Measurements from ENCODE around the gene NDUFA5. TPM values are rescaled to one million over a fixed set of nuclear protein-coding genes. Genes with fewer than 3 reads are reported as not detected.
"Not testable (repeated sequence)": the region's sequence is repeated elsewhere in the genome, so short reads cannot be mapped to it uniquely, and the experiment has no call there.

NDUFA5 gene
- total RNA-seq, 2 donors from 2014 or later = 54.0 to 67.5 TPM

DNA sequence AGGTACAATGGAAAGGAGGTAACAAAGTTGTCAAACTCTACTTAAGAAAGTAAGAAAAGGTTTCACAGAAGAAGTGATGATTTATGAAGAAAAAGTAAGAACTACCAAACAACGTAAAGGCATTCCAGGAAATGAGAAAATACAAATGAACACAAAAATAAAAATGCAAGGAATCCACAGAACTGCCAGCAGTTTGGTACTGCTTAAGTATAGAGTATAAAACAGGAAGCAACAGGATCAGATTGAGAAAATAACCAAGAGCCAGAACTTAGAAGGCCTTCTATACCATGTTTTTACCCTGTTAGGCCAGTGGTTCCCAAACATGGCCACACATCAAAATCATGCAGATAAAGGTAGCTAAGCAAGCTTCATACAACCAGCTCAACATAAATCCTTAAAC lies 9.2 kb downstream of the NDUFA5 start:
- H3K9me3 ChIP-seq (ENCODE audit: control insufficient read depth, low read length, poor library complexity, severe bottlenecking) = no peaks in the 10 kb centered on the region
- ATAC-seq = no peak
- peaks cover 14% of the 10 kb centered on the region for H3K36me3 Mint-ChIP-seq (ENCODE audit: low read depth)
- H3K4me3 Mint-ChIP-seq = no peak overlapping the region
- no peak for DNase-seq
- no peaks in the 10 kb centered on the region for H3K27me3 Mint-ChIP-seq
- peak overlapping the region; percentile 78 for H3K27ac Mint-ChIP-seq
- peaks cover 31% of the 10 kb centered on the region for H3K4me1 Mint-ChIP-seq

- H3K36me3 Mint-ChIP-seq (ENCODE audit: low read depth) = no peaks in the 10 kb centered on the region
These were observed 17.7 kb downstream of the NDUFA5 start for GRCh38 chr7:123539871-123540270.

GRCh38 chr7:123538897-123539296 lies 18.7 kb downstream of the NDUFA5 start:
- H3K4me1 Mint-ChIP-seq = peaks cover 6% of the 10 kb centered on the region
- H3K4me3 Mint-ChIP-seq = no peak overlapping the region
- DNase-seq = no peak
- ATAC-seq = no peak
- H3K36me3 Mint-ChIP-seq (ENCODE audit: low read depth) = no peaks in the 10 kb centered on the region
- peak overlapping the region; percentile 59 for H3K27ac Mint-ChIP-seq
- H3K27me3 Mint-ChIP-seq = no peaks in the 10 kb centered on the region
- H3K9me3 ChIP-seq (ENCODE audit: control insufficient read depth, low read length, poor library complexity, severe bottlenecking) = no peaks in the 10 kb centered on the region

More at GRCh38 chr7:123539871-123540270, 17.7 kb downstream of the NDUFA5 start:
- Mint-ChIP-seq H3K4me3 (no peak overlapping the region), H3K27ac (peak overlapping the region; percentile 59), H3K4me1 (no peaks in the 10 kb centered on the region), H3K27me3 (no peaks in the 10 kb centered on the region)
- no peaks in the 10 kb centered on the region for H3K9me3 ChIP-seq (ENCODE audit: control insufficient read depth, low read length, poor library complexity, severe bottlenecking)
- ATAC-seq = no peak
- no peak for DNase-seq

DNA sequence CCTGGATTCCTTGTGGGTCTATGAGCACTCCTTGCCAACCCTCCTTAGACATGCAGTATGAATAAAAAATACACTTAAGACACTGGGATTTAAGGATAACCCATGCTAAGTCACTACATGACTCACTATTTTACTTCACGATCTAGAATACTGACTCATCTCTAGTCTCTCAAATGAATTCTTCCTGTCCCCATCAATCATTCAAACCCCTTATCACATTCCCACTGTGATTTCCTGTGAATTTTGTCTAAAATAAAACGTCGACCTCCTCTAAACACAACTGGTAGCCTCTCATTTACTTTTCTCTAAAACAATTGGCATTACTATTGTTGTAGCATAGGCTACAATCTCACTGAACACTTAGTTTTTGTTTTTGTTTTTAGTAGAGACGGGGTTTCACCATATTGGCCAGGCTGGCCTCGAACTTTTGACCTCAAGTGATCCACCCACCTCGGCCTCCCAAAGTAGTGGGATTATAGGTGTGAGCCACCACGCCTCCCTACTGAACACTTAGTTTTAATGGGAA lies 19.4 kb downstream of the NDUFA5 start:
- H3K27me3 Mint-ChIP-seq = peaks cover 5% of the 10 kb centered on the region
- no peaks in the 10 kb centered on the region for H3K36me3 Mint-ChIP-seq (ENCODE audit: low read depth)
- ATAC-seq (no peak), DNase-seq (no peak)
- no peaks in the 10 kb centered on the region for H3K9me3 ChIP-seq (ENCODE audit: control insufficient read depth, low read length, poor library complexity, severe bottlenecking)
- no peak overlapping the region for H3K27ac Mint-ChIP-seq
- H3K4me3 Mint-ChIP-seq = peak overlapping the region; percentile 45
- peaks cover 11% of the 10 kb centered on the region for H3K4me1 Mint-ChIP-seq

DNA sequence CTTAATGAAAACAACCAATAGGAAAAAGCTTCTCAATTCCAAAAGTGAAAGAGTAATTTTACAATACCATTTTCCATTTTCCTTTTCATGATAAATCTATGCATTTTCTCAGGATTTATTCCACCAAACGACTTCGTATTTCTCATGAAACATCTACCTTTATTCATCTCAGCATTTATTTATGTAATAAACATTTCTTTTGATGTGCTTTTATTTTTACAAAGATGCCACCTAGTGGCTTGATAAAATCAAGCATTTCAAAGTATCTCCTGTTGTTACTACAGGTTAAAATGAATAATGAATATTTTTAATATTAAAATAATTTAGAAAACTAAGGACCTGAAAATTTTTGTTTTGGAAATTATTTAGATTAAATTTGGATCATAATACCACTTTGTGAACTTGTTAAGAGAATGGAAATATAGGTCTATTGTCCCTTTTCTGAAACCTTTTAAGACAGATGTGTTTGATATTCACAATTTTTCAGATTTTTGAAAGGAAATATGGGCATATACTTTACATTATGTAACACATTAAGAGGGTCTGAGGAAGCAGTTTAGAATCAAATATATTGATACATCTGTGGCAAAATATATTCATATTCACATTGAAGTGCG lies 20.5 kb downstream of the NDUFA5 start:
- no peaks in the 10 kb centered on the region for H3K9me3 ChIP-seq (ENCODE audit: control insufficient read depth, low read length, poor library complexity, severe bottlenecking)
- H3K27me3 Mint-ChIP-seq = peaks cover 10% of the 10 kb centered on the region
- H3K36me3 Mint-ChIP-seq (ENCODE audit: low read depth) = no peaks in the 10 kb centered on the region
- ATAC-seq = no peak
- peaks cover 17% of the 10 kb centered on the region for H3K4me1 Mint-ChIP-seq
- H3K4me3 Mint-ChIP-seq = no peak overlapping the region
- DNase-seq = no peak
- H3K27ac Mint-ChIP-seq = no peak overlapping the region

- peaks cover 14% of the 10 kb centered on the region for H3K27me3 Mint-ChIP-seq
- H3K4me1 Mint-ChIP-seq = peaks cover 17% of the 10 kb centered on the region
- H3K36me3 Mint-ChIP-seq (ENCODE audit: low read depth) = no peaks in the 10 kb centered on the region
- H3K27ac Mint-ChIP-seq = peak overlapping the region; percentile 84
- H3K9me3 ChIP-seq (ENCODE audit: control insufficient read depth, low read length, poor library complexity, severe bottlenecking) = no peaks in the 10 kb centered on the region
- H3K4me3 Mint-ChIP-seq = no peak overlapping the region
- no peak for DNase-seq
- ATAC-seq = no peak
These were observed 22.1 kb downstream of the NDUFA5 start for GRCh38 chr7:123535517-123535916.

GRCh38 chr7:123534383-123535260 lies 23.0 kb downstream of the NDUFA5 start, which contains the start of gene IQUB:
IQUB (minus strand) TSS chr7:123534595; CDS start chr7:123512340, 22,255 bp downstream.
- Mint-ChIP-seq H3K36me3 (ENCODE audit: low read depth) (no peaks in the 10 kb centered on the region), H3K27me3 (peaks cover 14% of the 10 kb centered on the region), H3K27ac (peak within 1 kb of the TSS; percentile 84), H3K4me1 (peaks cover 17% of the 10 kb centered on the region), H3K4me3 (peak within 1 kb of the TSS; percentile 96)
- ATAC-seq (peak; percentile 85), DNase-seq (peak; percentile 90 to 96 (median 95))
- H3K9me3 ChIP-seq (ENCODE audit: control insufficient read depth, low read length, poor library complexity, severe bottlenecking) = no peaks in the 10 kb centered on the region

GRCh38 chr7:123533929-123534382 lies 23.7 kb downstream of the NDUFA5 start:
- Mint-ChIP-seq H3K36me3 (ENCODE audit: low read depth) (no peaks in the 10 kb centered on the region), H3K4me1 (peaks cover 17% of the 10 kb centered on the region), H3K27ac (peak overlapping the region; percentile 84), H3K4me3 (peak overlapping the region; percentile 96), H3K27me3 (peaks cover 14% of the 10 kb centered on the region)
- ATAC-seq = peak; percentile 34
- H3K9me3 ChIP-seq (ENCODE audit: control insufficient read depth, low read length, poor library complexity, severe bottlenecking) = no peaks in the 10 kb centered on the region
- DNase-seq = no peak

DNA sequence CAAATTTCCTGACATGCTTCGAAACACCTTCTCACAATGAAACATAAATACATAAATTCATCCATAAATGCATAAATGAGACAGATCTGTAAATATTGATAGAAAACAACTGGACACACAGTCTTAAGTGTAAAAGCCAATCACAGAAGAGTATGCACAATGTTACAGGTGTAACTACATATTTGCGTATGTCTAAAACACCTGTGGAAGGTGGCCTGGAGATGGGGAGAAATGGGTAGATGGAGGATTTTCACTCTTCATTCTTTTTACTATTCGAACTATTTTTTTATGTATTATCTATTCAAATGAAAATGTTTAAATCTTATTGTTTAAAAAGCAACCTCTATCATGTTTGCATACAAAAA lies 24.1 kb downstream of the NDUFA5 start:
- no peak overlapping the region for H3K27ac Mint-ChIP-seq
- ATAC-seq = no peak
- H3K4me1 Mint-ChIP-seq = peaks cover 17% of the 10 kb centered on the region

DNA sequence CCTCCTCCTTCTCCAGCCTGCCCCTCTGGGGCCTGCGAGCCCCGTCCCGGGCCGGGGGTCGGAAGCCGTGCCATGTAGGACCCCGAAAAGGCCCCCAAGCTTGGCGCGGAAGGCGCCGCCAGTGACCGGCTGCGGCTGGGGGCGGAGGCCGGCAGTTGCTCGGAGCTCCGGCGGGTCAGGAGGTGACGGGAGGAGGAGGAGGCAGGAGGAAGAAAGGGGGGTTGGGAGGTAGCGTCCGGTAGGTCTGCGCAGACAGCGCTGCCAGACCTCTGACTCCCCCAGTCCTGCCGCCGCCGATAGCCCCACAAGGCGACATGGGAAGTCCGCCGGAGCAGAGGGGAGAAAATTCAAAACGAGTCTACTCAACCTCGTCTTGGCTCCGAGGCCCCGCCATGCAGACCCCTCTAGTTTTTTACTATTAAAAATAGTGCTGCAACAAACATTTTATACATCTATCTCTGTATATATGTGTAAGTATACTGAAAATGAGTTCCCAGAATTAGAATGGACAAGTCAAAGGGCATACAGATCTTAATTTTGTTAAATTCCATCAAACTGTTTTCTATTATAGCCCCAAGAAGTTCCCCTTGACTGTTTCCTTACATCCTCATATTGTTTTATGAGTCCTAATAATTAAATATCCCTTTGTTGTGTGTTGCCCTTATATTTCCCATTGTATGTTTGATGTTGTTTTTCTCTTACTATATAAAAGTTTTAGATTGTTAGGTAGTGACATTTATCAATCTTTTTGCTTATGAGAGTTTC lies 24.6 kb downstream of the NDUFA5 start:
- H3K27ac Mint-ChIP-seq = not testable (repeated sequence)

More for the DNA sequence above, 24.1 kb downstream of the NDUFA5 start:
- no peak for DNase-seq
- Mint-ChIP-seq H3K36me3 (ENCODE audit: low read depth) (no peaks in the 10 kb centered on the region), H3K27me3 (peaks cover 17% of the 10 kb centered on the region), H3K4me3 (peak overlapping the region; percentile 96)
- no peaks in the 10 kb centered on the region for H3K9me3 ChIP-seq (ENCODE audit: control insufficient read depth, low read length, poor library complexity, severe bottlenecking)

DNA sequence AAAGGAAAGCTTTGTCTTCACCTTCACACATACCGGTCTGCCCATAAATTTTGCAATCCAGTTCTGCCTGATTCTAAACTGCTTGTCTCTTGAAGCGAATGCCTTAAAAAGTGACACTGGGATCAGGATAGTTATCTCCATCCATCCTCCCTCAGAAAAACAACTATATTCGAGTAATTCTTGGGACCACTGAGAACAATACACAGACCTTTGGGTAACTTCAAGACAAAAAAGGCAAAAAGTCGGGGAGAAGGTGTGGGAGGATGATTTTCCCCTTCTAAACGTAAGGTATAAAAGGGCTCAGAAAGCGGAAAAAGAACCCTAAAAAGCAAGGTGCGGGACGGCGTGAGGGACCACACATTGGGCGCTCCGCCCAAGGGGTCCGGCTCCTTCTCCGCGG lies 25.3 kb downstream of the NDUFA5 start:
- H3K36me3 Mint-ChIP-seq (ENCODE audit: low read depth); H3K9me3 ChIP-seq (ENCODE audit: control insufficient read depth, low read length, poor library complexity, severe bottlenecking); ATAC-seq; H3K27ac Mint-ChIP-seq; DNase-seq: not testable (repeated sequence)
- peak overlapping the region; percentile 68 for H3K4me3 Mint-ChIP-seq
- peaks cover 20% of the 10 kb centered on the region for H3K27me3 Mint-ChIP-seq
- H3K4me1 Mint-ChIP-seq = peaks cover 17% of the 10 kb centered on the region

More for the DNA sequence above, 24.6 kb downstream of the NDUFA5 start:
- ATAC-seq; DNase-seq; H3K9me3 ChIP-seq (ENCODE audit: control insufficient read depth, low read length, poor library complexity, severe bottlenecking); H3K36me3 Mint-ChIP-seq (ENCODE audit: low read depth): not testable (repeated sequence)
- Mint-ChIP-seq H3K4me1 (peaks cover 17% of the 10 kb centered on the region), H3K27me3 (peaks cover 20% of the 10 kb centered on the region), H3K4me3 (peak overlapping the region; percentile 96)

DNA sequence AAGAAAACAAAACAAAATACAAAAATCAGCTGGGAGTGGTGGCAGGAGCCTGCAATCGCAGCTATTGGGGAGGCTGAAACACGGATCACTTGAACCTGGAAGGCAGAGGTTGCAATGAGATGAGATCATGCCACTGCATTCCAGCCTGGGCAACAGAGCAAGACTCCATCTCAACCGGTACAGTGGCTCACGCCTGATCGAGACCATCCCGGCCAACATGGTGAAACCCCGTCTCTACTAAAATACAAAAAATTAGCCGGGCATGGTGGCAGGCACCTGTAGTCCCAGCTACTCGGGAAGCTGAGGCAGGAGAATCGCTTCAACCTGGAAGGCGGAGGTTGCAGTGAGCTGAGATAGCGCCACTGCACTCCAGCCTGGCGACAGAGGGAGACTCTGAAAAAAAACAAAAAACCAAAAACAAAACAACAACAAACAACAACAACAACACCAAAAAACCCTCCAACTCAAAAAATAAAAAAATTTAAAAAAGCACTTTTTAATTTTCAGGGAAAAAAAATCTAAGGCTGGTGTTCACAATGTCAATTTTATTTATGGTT lies 27.5 kb downstream of the NDUFA5 start:
- H3K27ac Mint-ChIP-seq; H3K9me3 ChIP-seq (ENCODE audit: control insufficient read depth, low read length, poor library complexity, severe bottlenecking); ATAC-seq; DNase-seq; H3K36me3 Mint-ChIP-seq (ENCODE audit: low read depth); H3K4me3 Mint-ChIP-seq: not testable (repeated sequence)
- peaks cover 17% of the 10 kb centered on the region for H3K4me1 Mint-ChIP-seq
- H3K27me3 Mint-ChIP-seq = peaks cover 20% of the 10 kb centered on the region

All from T-helper 17 cell (primary cell).